ENCODE measurements around the gene GPAT3. TPM values are rescaled to one million over a fixed set of nuclear protein-coding genes. Genes with fewer than 3 reads are reported as not detected.
A peak's percentile ranks its signal among the peaks of the same experiment; 100 is the strongest.
"Not testable (repeated sequence)": the region's sequence is repeated elsewhere in the genome, so short reads cannot be mapped to it uniquely, and the experiment has no call there.

GPAT3 gene
- total RNA-seq, 1 donor from 2014 or later, result 16.0 TPM

GRCh38 chr4:83498187-83498586 lies 37.7 kb upstream of the GPAT3 start:
- no peak for DNase-seq (ENCODE audit: low spot score)
- TF ChIP-seq CTCF (IDR thresholded peaks at IDR 0.05; ENCODE audit: unreplicated experiment), result no peak
- Mint-ChIP-seq H3K4me3 (ENCODE audit: unreplicated experiment) (no peak overlapping the region), H3K27ac (ENCODE audit: unreplicated experiment) (no peak overlapping the region), H3K36me3 (ENCODE audit: low read depth, unreplicated experiment) (no peaks in the 10 kb centered on the region), H3K27me3 (ENCODE audit: unreplicated experiment) (no peaks in the 10 kb centered on the region), H3K9me3 (ENCODE audit: unreplicated experiment) (no peaks in the 10 kb centered on the region), H3K4me1 (ENCODE audit: unreplicated experiment) (peaks cover 4% of the 10 kb centered on the region)

GRCh38 chr4:83501671-83502070 lies 34.2 kb upstream of the GPAT3 start:
- not testable (repeated sequence) for H3K4me3 Mint-ChIP-seq (ENCODE audit: unreplicated experiment); H3K27ac Mint-ChIP-seq (ENCODE audit: unreplicated experiment); H3K36me3 Mint-ChIP-seq (ENCODE audit: low read depth, unreplicated experiment)

GRCh38 chr4:83503974-83504373 lies 31.9 kb upstream of the GPAT3 start:
- Mint-ChIP-seq H3K4me3 (ENCODE audit: unreplicated experiment) (no peak overlapping the region), H3K27me3 (ENCODE audit: unreplicated experiment) (peaks cover 4% of the 10 kb centered on the region), H3K27ac (ENCODE audit: unreplicated experiment) (no peak overlapping the region), H3K4me1 (ENCODE audit: unreplicated experiment) (peaks cover 7% of the 10 kb centered on the region), H3K36me3 (ENCODE audit: low read depth, unreplicated experiment) (no peaks in the 10 kb centered on the region), H3K9me3 (ENCODE audit: unreplicated experiment) (no peaks in the 10 kb centered on the region)
- no peak for DNase-seq (ENCODE audit: low spot score)
- no peak for TF ChIP-seq CTCF (IDR thresholded peaks at IDR 0.05; ENCODE audit: unreplicated experiment)

More at GRCh38 chr4:83501671-83502070, 34.2 kb upstream of the GPAT3 start:
- H3K27me3 Mint-ChIP-seq (ENCODE audit: unreplicated experiment); DNase-seq (ENCODE audit: low spot score); H3K9me3 Mint-ChIP-seq (ENCODE audit: unreplicated experiment): not testable (repeated sequence)
- H3K4me1 Mint-ChIP-seq (ENCODE audit: unreplicated experiment), result peaks cover 10% of the 10 kb centered on the region

- Mint-ChIP-seq H3K27me3 (ENCODE audit: unreplicated experiment) (peaks cover 4% of the 10 kb centered on the region), H3K9me3 (ENCODE audit: unreplicated experiment) (no peaks in the 10 kb centered on the region), H3K27ac (ENCODE audit: unreplicated experiment) (no peak overlapping the region), H3K4me1 (ENCODE audit: unreplicated experiment) (peaks cover 7% of the 10 kb centered on the region), H3K4me3 (ENCODE audit: unreplicated experiment) (no peak overlapping the region), H3K36me3 (ENCODE audit: low read depth, unreplicated experiment) (no peaks in the 10 kb centered on the region)
- DNase-seq (ENCODE audit: low spot score), result no peak
- no peak for TF ChIP-seq CTCF (IDR thresholded peaks at IDR 0.05; ENCODE audit: unreplicated experiment)
Observed at GRCh38 chr4:83504503-83504902, 31.4 kb upstream of the GPAT3 start.

GRCh38 chr4:83504996-83505395 lies 30.9 kb upstream of the GPAT3 start:
- no peaks in the 10 kb centered on the region for H3K36me3 Mint-ChIP-seq (ENCODE audit: low read depth, unreplicated experiment)
- no peak for DNase-seq (ENCODE audit: low spot score)
- H3K27ac Mint-ChIP-seq (ENCODE audit: unreplicated experiment), result no peak overlapping the region
- TF ChIP-seq CTCF (IDR thresholded peaks at IDR 0.05; ENCODE audit: unreplicated experiment), result no peak
- peaks cover 4% of the 10 kb centered on the region for H3K27me3 Mint-ChIP-seq (ENCODE audit: unreplicated experiment)
- H3K4me3 Mint-ChIP-seq (ENCODE audit: unreplicated experiment), result no peak overlapping the region
- peaks cover 7% of the 10 kb centered on the region for H3K4me1 Mint-ChIP-seq (ENCODE audit: unreplicated experiment)
- no peaks in the 10 kb centered on the region for H3K9me3 Mint-ChIP-seq (ENCODE audit: unreplicated experiment)

- H3K27me3 Mint-ChIP-seq (ENCODE audit: unreplicated experiment); H3K4me3 Mint-ChIP-seq (ENCODE audit: unreplicated experiment); H3K36me3 Mint-ChIP-seq (ENCODE audit: low read depth, unreplicated experiment); H3K27ac Mint-ChIP-seq (ENCODE audit: unreplicated experiment); H3K4me1 Mint-ChIP-seq (ENCODE audit: unreplicated experiment); H3K9me3 Mint-ChIP-seq (ENCODE audit: unreplicated experiment): not testable (repeated sequence)
- peak; percentile 76 for TF ChIP-seq CTCF (IDR thresholded peaks at IDR 0.05; ENCODE audit: unreplicated experiment)
- DNase-seq (ENCODE audit: low spot score), result peak; percentile 57
Observed at GRCh38 chr4:83509156-83509585, 26.7 kb upstream of the GPAT3 start.

Measured in endothelial cell (in vitro differentiated cells).